Osteocyte (in vitro differentiated cells): ENCODE measurements around the gene CPA1. TPM values are rescaled to one million over a fixed set of nuclear protein-coding genes. Genes with fewer than 3 reads are reported as not detected.
"Not testable (repeated sequence)": the region's sequence is repeated elsewhere in the genome, so short reads cannot be mapped to it uniquely, and the experiment has no call there.

ENCODE experiments used
- DNase-seq: peaks from one replicate; pipeline ENCODE4 v3.0.0; 2021; ENCODE audit warnings: mixed read lengths; ENCODE audit not compliant: unreplicated experiment; ENCODE audit errors: extremely low spot score
- H3K27ac Mint-ChIP-seq: one replicate; pipeline ENCODE4 v1.8.0; 2021; ENCODE audit warnings: mild to moderate bottlenecking, mixed read lengths; ENCODE audit not compliant: unreplicated experiment
- H3K27me3 Mint-ChIP-seq: one replicate; pipeline ENCODE4 v1.8.0; 2021; ENCODE audit warnings: mixed read lengths; ENCODE audit not compliant: unreplicated experiment
- H3K36me3 Mint-ChIP-seq: one replicate; pipeline ENCODE4 v1.8.0; 2021; ENCODE audit warnings: mixed read lengths; ENCODE audit not compliant: unreplicated experiment
- H3K4me1 Mint-ChIP-seq: one replicate; pipeline ENCODE4 v1.8.0; 2021; ENCODE audit warnings: mixed read lengths; ENCODE audit not compliant: unreplicated experiment
- H3K4me3 Mint-ChIP-seq: one replicate; pipeline ENCODE4 v1.8.0; 2021; ENCODE audit warnings: mild to moderate bottlenecking, moderate library complexity, mixed read lengths; ENCODE audit not compliant: unreplicated experiment
- H3K9me3 Mint-ChIP-seq: one replicate; pipeline ENCODE4 v1.8.0; 2021; ENCODE audit warnings: mixed read lengths; ENCODE audit not compliant: unreplicated experiment
- total RNA-seq: library from RNA; stranded (reverse); gene quantifications from 2 replicates; pipeline ENCODE4 v1.2.1, GENCODE V29; 2021
- TF ChIP-seq, protein P1 (sequence below): fragments of 200-600 bp; sonication (generic); IDR thresholded peaks from 2 replicates; pipeline ENCODE4 v1.5.0; 2021; ENCODE audit warnings: antibody characterized with exemption, mild to moderate bottlenecking, moderate library complexity

The CPA1 gene
- total RNA-seq, 1 donor from 2014 or later, result not detected

DNA sequence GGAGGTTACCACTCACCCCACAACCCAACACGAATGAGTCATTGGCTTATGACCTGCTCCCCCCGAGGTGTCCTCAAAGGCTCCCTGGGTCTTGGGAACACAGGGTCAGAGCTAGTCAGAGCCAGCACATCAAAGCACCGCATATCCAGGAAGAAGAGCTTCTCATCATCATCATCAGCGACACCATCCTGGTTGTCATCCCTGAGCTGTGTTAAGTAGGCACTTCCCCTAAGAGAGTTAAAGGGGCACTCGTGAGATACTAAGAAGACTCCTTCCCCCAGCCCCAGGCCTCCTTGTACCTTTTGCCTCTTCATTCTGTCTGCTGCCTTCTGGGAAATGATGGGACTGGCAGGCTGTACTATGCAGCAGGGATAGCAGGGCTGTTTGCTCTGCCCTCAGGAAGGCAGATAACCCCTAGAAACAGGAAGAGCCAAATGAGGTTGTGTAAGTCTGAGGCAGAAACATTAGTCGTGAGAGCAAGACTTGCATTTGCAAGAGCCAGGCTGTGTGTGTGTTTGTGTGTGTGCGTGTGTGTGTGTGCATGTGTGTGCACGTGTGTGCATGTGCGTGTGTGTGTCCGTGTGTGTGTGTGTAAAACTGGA is 11.1 kb upstream of the CPA1 start:
- Mint-ChIP-seq H3K9me3 (peaks cover 4% of the 10 kb centered on the region), H3K27ac (peak overlapping the region; percentile 78), H3K36me3 (peaks cover 3% of the 10 kb centered on the region), H3K4me1 (peaks cover 71% of the 10 kb centered on the region), H3K4me3 (peak overlapping the region; percentile 3), H3K27me3 (no peaks in the 10 kb centered on the region)
- no peak for DNase-seq
- TF ChIP-seq, protein P1, sequence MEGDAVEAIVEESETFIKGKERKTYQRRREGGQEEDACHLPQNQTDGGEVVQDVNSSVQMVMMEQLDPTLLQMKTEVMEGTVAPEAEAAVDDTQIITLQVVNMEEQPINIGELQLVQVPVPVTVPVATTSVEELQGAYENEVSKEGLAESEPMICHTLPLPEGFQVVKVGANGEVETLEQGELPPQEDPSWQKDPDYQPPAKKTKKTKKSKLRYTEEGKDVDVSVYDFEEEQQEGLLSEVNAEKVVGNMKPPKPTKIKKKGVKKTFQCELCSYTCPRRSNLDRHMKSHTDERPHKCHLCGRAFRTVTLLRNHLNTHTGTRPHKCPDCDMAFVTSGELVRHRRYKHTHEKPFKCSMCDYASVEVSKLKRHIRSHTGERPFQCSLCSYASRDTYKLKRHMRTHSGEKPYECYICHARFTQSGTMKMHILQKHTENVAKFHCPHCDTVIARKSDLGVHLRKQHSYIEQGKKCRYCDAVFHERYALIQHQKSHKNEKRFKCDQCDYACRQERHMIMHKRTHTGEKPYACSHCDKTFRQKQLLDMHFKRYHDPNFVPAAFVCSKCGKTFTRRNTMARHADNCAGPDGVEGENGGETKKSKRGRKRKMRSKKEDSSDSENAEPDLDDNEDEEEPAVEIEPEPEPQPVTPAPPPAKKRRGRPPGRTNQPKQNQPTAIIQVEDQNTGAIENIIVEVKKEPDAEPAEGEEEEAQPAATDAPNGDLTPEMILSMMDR, result no peak

DNA sequence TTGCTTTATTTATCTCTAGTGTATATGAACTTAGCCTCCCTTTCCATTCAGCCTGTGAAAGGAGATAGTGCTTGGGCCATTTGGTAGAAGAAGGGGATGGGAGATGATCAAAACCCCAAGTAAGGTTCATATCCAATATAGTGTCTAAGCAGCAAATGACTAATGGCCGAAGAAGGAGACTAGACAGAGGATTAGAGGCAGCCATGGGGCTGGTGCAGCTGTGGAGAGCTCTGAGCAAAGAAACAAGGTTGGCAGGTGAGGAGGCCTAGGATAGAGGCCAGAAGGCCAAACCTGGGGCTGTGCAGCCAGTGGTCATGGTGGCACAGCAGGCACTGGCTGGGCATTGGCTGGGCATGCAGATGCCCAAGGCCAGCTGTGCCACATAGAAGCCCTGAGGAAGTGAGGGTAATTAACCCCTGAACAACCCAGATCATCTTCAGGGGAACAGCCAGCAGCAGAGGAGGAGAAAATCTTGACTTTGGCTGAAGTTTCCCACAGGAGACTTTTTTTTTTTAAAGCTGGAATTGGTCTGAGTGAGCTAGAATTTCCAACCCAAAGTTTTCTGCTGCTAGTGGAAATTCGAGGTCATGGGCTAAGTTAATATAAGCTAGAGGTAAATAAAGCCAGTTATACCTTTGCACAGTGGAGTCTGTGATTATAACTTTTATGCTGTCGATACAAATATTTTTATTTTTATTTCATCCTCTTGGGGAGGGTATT is 10.3 kb upstream of the CPA1 start:
- H3K4me3 Mint-ChIP-seq, result peak overlapping the region; percentile 9
- no peaks in the 10 kb centered on the region for H3K27me3 Mint-ChIP-seq
- peaks cover 4% of the 10 kb centered on the region for H3K9me3 Mint-ChIP-seq
- TF ChIP-seq, protein P1, result no peak
- peaks cover 79% of the 10 kb centered on the region for H3K4me1 Mint-ChIP-seq
- H3K36me3 Mint-ChIP-seq, result peaks cover 3% of the 10 kb centered on the region
- DNase-seq, result no peak
- H3K27ac Mint-ChIP-seq, result peak overlapping the region; percentile 78

GRCh38 chr7:130371046-130371445 is 9.2 kb upstream of the CPA1 start:
- Mint-ChIP-seq H3K4me1 (peaks cover 73% of the 10 kb centered on the region), H3K27ac (peak overlapping the region; percentile 98), H3K4me3 (no peak overlapping the region), H3K36me3 (peaks cover 3% of the 10 kb centered on the region), H3K27me3 (no peaks in the 10 kb centered on the region), H3K9me3 (peaks cover 4% of the 10 kb centered on the region)
- TF ChIP-seq, protein P1, result no peak
- DNase-seq, result no peak

DNA sequence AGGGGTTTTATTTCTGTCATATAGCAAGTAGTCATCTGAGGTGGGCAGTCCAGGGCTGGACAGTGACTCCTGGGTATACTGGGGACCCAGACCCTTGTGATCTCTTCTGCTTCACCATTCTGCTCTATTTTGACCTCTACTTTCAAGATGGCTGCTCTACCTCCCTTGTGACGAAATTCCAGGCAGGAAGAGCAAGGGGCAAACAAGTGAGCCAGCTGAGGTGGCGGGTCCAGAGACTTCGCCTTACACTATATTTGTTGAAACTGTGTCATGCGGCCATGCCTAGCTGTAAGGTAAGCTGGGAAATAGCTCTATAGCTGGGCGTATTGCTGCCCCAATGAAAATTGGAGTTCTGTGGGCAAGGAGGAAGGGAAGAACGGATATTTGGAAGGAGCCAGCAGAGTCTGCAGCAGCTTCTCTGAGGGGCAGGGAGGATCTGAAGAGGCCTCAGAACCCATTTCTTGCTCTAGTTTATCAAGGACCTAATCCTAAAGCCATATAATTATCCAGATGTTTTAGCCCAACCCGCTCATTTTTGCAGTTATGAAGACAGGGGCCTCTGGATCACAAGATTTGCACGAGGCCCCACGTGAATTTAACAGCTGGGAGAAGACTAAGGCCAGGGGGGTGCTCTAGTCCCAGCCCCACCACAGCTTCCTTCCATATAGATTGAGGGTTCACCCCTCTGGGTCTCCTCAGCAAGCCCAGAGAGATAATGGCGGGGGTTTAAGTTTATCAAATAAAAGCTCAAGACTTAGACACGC is 7.7 kb upstream of the CPA1 start:
- Mint-ChIP-seq H3K27me3 (no peaks in the 10 kb centered on the region), H3K27ac (peak overlapping the region; percentile 98), H3K4me3 (no peak overlapping the region), H3K4me1 (peaks cover 62% of the 10 kb centered on the region), H3K36me3 (peaks cover 5% of the 10 kb centered on the region), H3K9me3 (peaks cover 11% of the 10 kb centered on the region)
- no peak for DNase-seq
- TF ChIP-seq, protein P1, result no peak

DNA sequence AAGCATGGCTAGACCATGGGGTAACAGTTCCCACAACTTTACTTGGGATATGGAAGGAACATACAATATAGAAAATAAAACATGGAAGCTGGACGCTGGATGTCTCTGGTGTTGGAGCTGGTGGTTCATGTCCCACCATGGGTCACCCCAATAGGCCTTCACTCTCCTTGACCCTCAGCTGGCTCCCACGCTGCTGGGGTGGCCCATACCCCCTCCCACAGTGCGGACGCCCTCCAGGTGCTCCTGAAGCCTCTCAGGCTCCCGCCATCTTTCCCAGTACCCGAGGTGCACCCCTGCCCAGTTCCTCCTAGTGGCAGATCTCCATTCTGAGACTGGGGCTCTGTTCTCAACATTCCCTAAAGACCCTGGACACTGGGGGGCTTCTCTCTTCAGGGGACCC is 5.8 kb upstream of the CPA1 start:
- peaks cover 59% of the 10 kb centered on the region for H3K4me1 Mint-ChIP-seq
- peaks cover 5% of the 10 kb centered on the region for H3K36me3 Mint-ChIP-seq
- TF ChIP-seq, protein P1, result no peak
- peaks cover 11% of the 10 kb centered on the region for H3K9me3 Mint-ChIP-seq
- H3K4me3 Mint-ChIP-seq, result peak overlapping the region; percentile 47
- H3K27ac Mint-ChIP-seq, result peak overlapping the region; percentile 98
- no peak for DNase-seq
- no peaks in the 10 kb centered on the region for H3K27me3 Mint-ChIP-seq

GRCh38 chr7:130376461-130376860 is 3.8 kb upstream of the CPA1 start:
- not testable (repeated sequence) for H3K27ac Mint-ChIP-seq, H3K4me3 Mint-ChIP-seq, H3K27me3 Mint-ChIP-seq, H3K36me3 Mint-ChIP-seq, DNase-seq
- Mint-ChIP-seq H3K4me1 (peaks cover 54% of the 10 kb centered on the region), H3K9me3 (peaks cover 11% of the 10 kb centered on the region)
